SKM-1 treated with dmso at 0.1 percent for 144 hours (cell line): ENCODE data around the gene GJB4.
A peak's percentile ranks its signal among the peaks of the same experiment; 100 is the strongest.

ENCODE experiments used
- DNase-seq: peaks from one replicate; lab custom pipeline; 2025; ENCODE audit not compliant: unreplicated experiment; lab: John Stamatoyannopoulos, UW

GJB4 gene

GRCh38 chr1:34777519-34778321 is 18.2 kb downstream of the GJB4 start:
- no peak for DNase-seq

GRCh38 chr1:34778381-34778780 is 18.8 kb downstream of the GJB4 start:
- no peak for DNase-seq

- no peak for DNase-seq
These were observed 19.5 kb downstream of the GJB4 start for GRCh38 chr1:34779005-34779404.

- no peak for DNase-seq
These were observed 20.0 kb downstream of the GJB4 start for GRCh38 chr1:34779526-34779925.

GRCh38 chr1:34779962-34780361 is 20.4 kb downstream of the GJB4 start:
- DNase-seq, result no peak

GRCh38 chr1:34780528-34780927 is 21.0 kb downstream of the GJB4 start:
- DNase-seq, result no peak

- no peak for DNase-seq
These were observed 21.7 kb downstream of the GJB4 start, which contains the start of gene GJB3 for GRCh38 chr1:34781071-34781843. Gene GJB3, plus strand, starts transcription at chr1:34781214. Its CDS starts 3,549 bp downstream, at chr1:34784763.

GRCh38 chr1:34781844-34782391 is 22.4 kb downstream of the GJB4 start:
- no peak for DNase-seq

GRCh38 chr1:34784751-34785221 is 25.2 kb downstream of the GJB4 start:
- DNase-seq, result no peak

- DNase-seq, result no peak
These were observed 25.8 kb downstream of the GJB4 start for GRCh38 chr1:34785231-34785874.

GRCh38 chr1:34785875-34786470 is 26.4 kb downstream of the GJB4 start:
- no peak for DNase-seq

GRCh38 chr1:34786521-34787325 is 27.2 kb downstream of the GJB4 start:
- peak; percentile 52 for DNase-seq

- no peak for DNase-seq
These were observed 28.2 kb downstream of the GJB4 start for GRCh38 chr1:34787461-34788420.

GRCh38 chr1:34790985-34791384 is 31.4 kb downstream of the GJB4 start:
- DNase-seq, result no peak

- DNase-seq, result no peak
These were observed 32.9 kb downstream of the GJB4 start for GRCh38 chr1:34792424-34792823.

GRCh38 chr1:34792868-34793727 is 33.6 kb downstream of the GJB4 start, which contains the start of gene GJA4:
Gene GJA4, plus strand, starts transcription at chr1:34792999. Its CDS starts 1,215 bp downstream, at chr1:34794214.
- no peak for DNase-seq

- no peak for DNase-seq
These were observed 34.7 kb downstream of the GJB4 start for GRCh38 chr1:34794001-34794789.
